ENCODE measurements around the gene MSRB3. TPM values are rescaled to one million over a fixed set of nuclear protein-coding genes. Genes with fewer than 3 reads are reported as not detected.

MSRB3 gene
- total and polyA plus RNA-seq, 2 donors (not counting 3 experiments of a cell fraction or from before 2014, with no cell fraction given) = 20.0 to 59.3 TPM

DNA sequence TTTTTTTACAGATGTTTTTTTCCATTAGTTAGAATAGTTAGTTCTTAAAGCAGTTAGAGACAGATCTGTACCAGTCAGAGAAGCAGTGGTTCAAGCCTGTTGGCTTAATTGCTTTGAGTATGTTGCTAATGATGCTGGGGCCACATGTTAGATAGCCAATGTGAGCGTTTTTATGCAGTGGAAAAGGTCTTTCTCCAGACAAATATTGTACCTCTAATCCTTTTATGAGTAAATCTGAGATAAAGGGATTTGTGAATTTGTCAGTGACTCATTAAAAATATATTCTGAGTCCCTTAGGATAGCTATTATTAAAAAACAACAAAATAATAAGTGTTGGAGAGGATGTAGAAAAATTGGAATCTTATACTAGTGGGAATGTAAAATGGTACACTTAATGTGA, 154.2 kb downstream of the MSRB3 start:
- intact Hi-C loops (cut with micrococcal nuclease) = loop anchor here (5.0 kb wide), 2 partner anchors 225 to 395 kb away; no protein-coding TSS in a partner anchor
- FAIRE-seq (no peak), DNase-seq (ENCODE audit: low read depth, low spot score) (peak; percentile 10)
- no peaks in the 10 kb centered on the region for H3K27me3 ChIP-seq (ENCODE audit: control insufficient read depth in 2 of 2, insufficient read depth in 2 of 2, low read length in 2 of 2)
- H3K79me2 ChIP-seq (ENCODE audit: control insufficient read depth, insufficient read depth, low read length) = no peaks in the 10 kb centered on the region
- no peaks in the 10 kb centered on the region for H3K36me3 ChIP-seq (ENCODE audit: control insufficient read depth in 2 of 2, extremely low read depth in 1 of 2, insufficient read depth in 2 of 2, low read length in 2 of 2)
- no peaks in the 10 kb centered on the region for H3K9me3 ChIP-seq (replicated peaks; ENCODE audit: control insufficient read depth, insufficient read depth, low read length)
- H3K9me1 ChIP-seq (replicated peaks; ENCODE audit: control insufficient read depth, extremely low read depth, insufficient read depth, low read length) = no peaks in the 10 kb centered on the region
- H3K4me3 ChIP-seq (replicated peaks in 1 of 3; ENCODE audit: insufficient read depth in 1 of 3, low read depth in 1 of 3, low read length in 3 of 3) = no peak overlapping the region
- BruUV-seq (replicated peaks) = no TSS peak
- dilution Hi-C loops (cut with MboI; ENCODE audit: extremely low pct_ligation_motif_present, low sequenced_read_pairs) = no loop called here
- H3K4me1 ChIP-seq (ENCODE audit: control insufficient read depth, extremely low read depth, insufficient read depth, low read length) = peaks cover 54% of the 10 kb centered on the region
- peak; percentile 28 for TF ChIP-seq FOS (IDR thresholded peaks at IDR 0.05; ENCODE audit: borderline replicate concordance, insufficient read depth, low read length)
- no peak for TF ChIP-seq GATA2 (IDR thresholded peaks at IDR 0.05; ENCODE audit: insufficient read depth, insufficient read length, low read depth, low read length)
- POLR2A ChIA-PET = no interaction called here
- H3K4me2 ChIP-seq (ENCODE audit: insufficient read depth, low read length) = peak overlapping the region; percentile 42
- H4K20me1 ChIP-seq (replicated peaks; ENCODE audit: control insufficient read depth, extremely low read depth, insufficient read depth, low read length) = no peaks in the 10 kb centered on the region
- H3K9ac ChIP-seq (replicated peaks; ENCODE audit: extremely low read depth, insufficient read depth, low read length) = peak overlapping the region; percentile 23
- CTCF ChIA-PET = interaction anchor here (0.9 to 1.4 kb wide), 2 partner anchors 17 to 89 kb away, joined by 3 to 4 read pairs; no protein-coding TSS in a partner anchor
- no peak overlapping the region for H2AFZ ChIP-seq (ENCODE audit: low read depth, low read length)
- peak overlapping the region; percentile 94 for H3K27ac ChIP-seq (ENCODE audit: insufficient read depth, low read depth, low read length)

DNA sequence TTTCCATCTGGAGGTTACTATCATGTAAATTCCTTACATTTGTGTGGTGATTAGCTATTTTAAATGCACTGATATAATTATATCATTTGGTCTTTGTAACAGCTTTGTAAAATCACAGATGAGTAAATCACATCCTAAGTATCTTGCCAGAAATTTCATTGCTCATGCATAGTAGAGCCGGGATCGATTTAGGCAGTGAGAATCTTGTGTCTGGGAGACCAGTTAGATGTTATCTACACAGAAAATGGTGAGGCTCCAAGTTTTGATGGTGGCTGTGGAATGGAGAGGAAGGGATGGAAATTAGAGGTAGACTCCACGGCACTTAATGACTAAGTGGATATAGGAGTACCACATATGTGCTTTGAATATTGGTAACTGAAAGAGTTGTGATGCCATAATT, 156.3 kb downstream of the MSRB3 start:
- H4K20me1 ChIP-seq (replicated peaks; ENCODE audit: control insufficient read depth, extremely low read depth, insufficient read depth, low read length) = no peaks in the 10 kb centered on the region
- H3K9me3 ChIP-seq (replicated peaks; ENCODE audit: control insufficient read depth, insufficient read depth, low read length) = no peaks in the 10 kb centered on the region
- no peak overlapping the region for H3K9ac ChIP-seq (replicated peaks; ENCODE audit: extremely low read depth, insufficient read depth, low read length)
- BruUV-seq (replicated peaks) = no TSS peak
- H3K36me3 ChIP-seq (ENCODE audit: control insufficient read depth in 2 of 2, extremely low read depth in 1 of 2, insufficient read depth in 2 of 2, low read length in 2 of 2) = no peaks in the 10 kb centered on the region
- H3K4me2 ChIP-seq (ENCODE audit: insufficient read depth, low read length) = no peak overlapping the region
- DNase-seq (ENCODE audit: low read depth, low spot score) = no peak
- intact Hi-C loops (cut with micrococcal nuclease) (loop anchor here (5.0 kb wide), 2 partner anchors 223 to 393 kb away; no protein-coding TSS in a partner anchor), dilution Hi-C loops (cut with MboI; ENCODE audit: extremely low pct_ligation_motif_present, low sequenced_read_pairs) (no loop called here)
- no peak overlapping the region for H3K27ac ChIP-seq (ENCODE audit: insufficient read depth, low read depth, low read length)
- H3K4me3 ChIP-seq (replicated peaks in 1 of 3; ENCODE audit: insufficient read depth in 1 of 3, low read depth in 1 of 3, low read length in 3 of 3) = no peak overlapping the region
- H3K9me1 ChIP-seq (replicated peaks; ENCODE audit: control insufficient read depth, extremely low read depth, insufficient read depth, low read length) = no peaks in the 10 kb centered on the region
- H3K27me3 ChIP-seq (ENCODE audit: control insufficient read depth in 2 of 2, insufficient read depth in 2 of 2, low read length in 2 of 2) = no peaks in the 10 kb centered on the region
- H3K4me1 ChIP-seq (ENCODE audit: control insufficient read depth, extremely low read depth, insufficient read depth, low read length) = peaks cover 47% of the 10 kb centered on the region
- CTCF ChIA-PET = no interaction called here
- FAIRE-seq = no peak
- TF ChIP-seq GATA2 (IDR thresholded peaks at IDR 0.05; ENCODE audit: insufficient read depth, insufficient read length, low read depth, low read length) (no peak), JUN (IDR thresholded peaks at IDR 0.05; ENCODE audit: borderline replicate concordance, insufficient read depth, insufficient read length, low read depth) (no peak), POLR2A (IDR thresholded peaks at IDR 0.05; ENCODE audit: low read depth, low read length) (no peak), MYC (IDR thresholded peaks at IDR 0.05; ENCODE audit: low read depth, low read length) (no peak), POLR2AphosphoS5 (IDR thresholded peaks at IDR 0.05; ENCODE audit: insufficient read depth, low read depth, low read length) (no peak), EZH2 (IDR thresholded peaks at IDR 0.05; ENCODE audit: borderline replicate concordance, low read depth, low read length, severe bottlenecking) (no peak)
- TF ChIP-seq, protein P1, sequence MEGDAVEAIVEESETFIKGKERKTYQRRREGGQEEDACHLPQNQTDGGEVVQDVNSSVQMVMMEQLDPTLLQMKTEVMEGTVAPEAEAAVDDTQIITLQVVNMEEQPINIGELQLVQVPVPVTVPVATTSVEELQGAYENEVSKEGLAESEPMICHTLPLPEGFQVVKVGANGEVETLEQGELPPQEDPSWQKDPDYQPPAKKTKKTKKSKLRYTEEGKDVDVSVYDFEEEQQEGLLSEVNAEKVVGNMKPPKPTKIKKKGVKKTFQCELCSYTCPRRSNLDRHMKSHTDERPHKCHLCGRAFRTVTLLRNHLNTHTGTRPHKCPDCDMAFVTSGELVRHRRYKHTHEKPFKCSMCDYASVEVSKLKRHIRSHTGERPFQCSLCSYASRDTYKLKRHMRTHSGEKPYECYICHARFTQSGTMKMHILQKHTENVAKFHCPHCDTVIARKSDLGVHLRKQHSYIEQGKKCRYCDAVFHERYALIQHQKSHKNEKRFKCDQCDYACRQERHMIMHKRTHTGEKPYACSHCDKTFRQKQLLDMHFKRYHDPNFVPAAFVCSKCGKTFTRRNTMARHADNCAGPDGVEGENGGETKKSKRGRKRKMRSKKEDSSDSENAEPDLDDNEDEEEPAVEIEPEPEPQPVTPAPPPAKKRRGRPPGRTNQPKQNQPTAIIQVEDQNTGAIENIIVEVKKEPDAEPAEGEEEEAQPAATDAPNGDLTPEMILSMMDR (IDR thresholded peaks at IDR 0.05; ENCODE audit: extremely low read depth in 1 of 2, insufficient read depth in 1 of 2, low read depth in 1 of 2, low read length in 2 of 2) = no peak
- TF ChIP-seq, protein P2, sequence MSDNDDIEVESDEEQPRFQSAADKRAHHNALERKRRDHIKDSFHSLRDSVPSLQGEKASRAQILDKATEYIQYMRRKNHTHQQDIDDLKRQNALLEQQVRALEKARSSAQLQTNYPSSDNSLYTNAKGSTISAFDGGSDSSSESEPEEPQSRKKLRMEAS (IDR thresholded peaks at IDR 0.05; ENCODE audit: insufficient read depth, insufficient read length) = no peak
- H3K79me2 ChIP-seq (ENCODE audit: control insufficient read depth, insufficient read depth, low read length) = no peaks in the 10 kb centered on the region
- no peak overlapping the region for H2AFZ ChIP-seq (ENCODE audit: low read depth, low read length)
- POLR2A ChIA-PET = no interaction called here
